Measurements from ENCODE around the gene NT5DC2. TPM values are rescaled to one million over a fixed set of nuclear protein-coding genes. Genes with fewer than 3 reads are reported as not detected.

NT5DC2 gene
- total RNA-seq, 1 experiment from 2014 or later, result 212 TPM

DNA sequence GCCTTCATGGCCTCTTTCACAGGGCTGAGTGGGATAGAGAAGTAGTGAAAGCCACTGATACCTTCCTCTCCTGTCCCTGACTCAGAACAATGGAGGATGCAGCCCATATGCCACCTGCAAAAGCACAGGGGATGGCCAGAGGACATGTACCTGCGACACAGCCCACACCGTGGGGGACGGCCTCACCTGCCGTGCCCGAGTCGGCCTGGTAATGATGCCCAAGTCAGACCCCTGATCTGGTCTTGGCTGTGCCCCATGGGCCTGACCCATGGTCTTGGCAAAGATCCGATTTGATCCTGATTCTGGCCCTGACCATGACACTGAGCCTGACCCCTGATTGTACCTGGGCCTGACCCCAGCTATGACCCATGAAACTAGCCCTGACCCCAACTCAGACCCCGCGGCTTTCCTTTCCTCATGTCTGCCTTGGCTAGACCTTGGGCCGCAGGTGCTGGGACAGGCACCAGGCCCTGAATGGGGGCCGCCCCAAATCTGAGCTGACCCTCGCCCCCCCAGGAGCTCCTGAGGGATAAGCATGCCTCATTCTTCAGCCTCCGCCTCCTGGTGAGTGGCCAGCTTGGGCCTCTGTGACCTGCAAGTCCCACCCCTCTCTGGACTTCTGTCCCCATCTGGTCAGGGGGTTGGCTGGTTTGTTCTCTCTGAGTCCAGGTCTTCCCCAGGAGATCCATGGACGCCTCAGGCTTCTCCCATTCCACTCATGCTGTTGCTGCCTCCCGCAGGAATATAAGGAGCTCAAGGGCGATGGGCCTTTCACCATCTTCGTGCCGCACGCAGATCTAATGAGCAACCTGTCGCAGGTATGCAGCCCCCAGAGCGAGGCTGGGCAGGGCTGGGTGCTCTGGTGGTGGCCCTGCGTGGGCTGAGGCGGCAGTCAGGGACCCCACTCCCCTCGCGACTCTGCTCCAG is 15.6 kb downstream of the NT5DC2 start:
- intact Hi-C loops (cut with micrococcal nuclease; ENCODE audit: unreplicated experiment), result no loop called here
- H3K4me3 Mint-ChIP-seq (ENCODE audit: unreplicated experiment), result peak overlapping the region; percentile 58
- H3K27me3 ChIP-seq (replicated peaks; ENCODE audit: control insufficient read depth, insufficient read depth, low read length), result no peaks in the 10 kb centered on the region
- H3K36me3 ChIP-seq (ENCODE audit: control insufficient read depth, insufficient read depth, low read length), result no peaks in the 10 kb centered on the region
- H3K9me3 Mint-ChIP-seq (ENCODE audit: unreplicated experiment), result no peaks in the 10 kb centered on the region
- CTCF ChIA-PET, result interaction anchor here (0.5 to 1.1 kb wide), 5 partner anchors 18 to 598 kb away, joined by 3 to 6 read pairs (median 3); partner anchors contain the start of gene UQCC5
- H3K36me3 Mint-ChIP-seq (ENCODE audit: insufficient read depth, unreplicated experiment), result no peaks in the 10 kb centered on the region
- DNase-seq, result peak in 1 of 2 experiments; percentile 23
- no peaks in the 10 kb centered on the region for H3K4me1 Mint-ChIP-seq (ENCODE audit: low read depth, unreplicated experiment)
- POLR2A ChIA-PET, result interaction anchor here (0.6 kb wide), 1 partner anchor 18 kb away, joined by 4 read pairs; the partner anchor contains the start of gene UQCC5
- TF ChIP-seq, protein P1, sequence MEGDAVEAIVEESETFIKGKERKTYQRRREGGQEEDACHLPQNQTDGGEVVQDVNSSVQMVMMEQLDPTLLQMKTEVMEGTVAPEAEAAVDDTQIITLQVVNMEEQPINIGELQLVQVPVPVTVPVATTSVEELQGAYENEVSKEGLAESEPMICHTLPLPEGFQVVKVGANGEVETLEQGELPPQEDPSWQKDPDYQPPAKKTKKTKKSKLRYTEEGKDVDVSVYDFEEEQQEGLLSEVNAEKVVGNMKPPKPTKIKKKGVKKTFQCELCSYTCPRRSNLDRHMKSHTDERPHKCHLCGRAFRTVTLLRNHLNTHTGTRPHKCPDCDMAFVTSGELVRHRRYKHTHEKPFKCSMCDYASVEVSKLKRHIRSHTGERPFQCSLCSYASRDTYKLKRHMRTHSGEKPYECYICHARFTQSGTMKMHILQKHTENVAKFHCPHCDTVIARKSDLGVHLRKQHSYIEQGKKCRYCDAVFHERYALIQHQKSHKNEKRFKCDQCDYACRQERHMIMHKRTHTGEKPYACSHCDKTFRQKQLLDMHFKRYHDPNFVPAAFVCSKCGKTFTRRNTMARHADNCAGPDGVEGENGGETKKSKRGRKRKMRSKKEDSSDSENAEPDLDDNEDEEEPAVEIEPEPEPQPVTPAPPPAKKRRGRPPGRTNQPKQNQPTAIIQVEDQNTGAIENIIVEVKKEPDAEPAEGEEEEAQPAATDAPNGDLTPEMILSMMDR (IDR thresholded peaks at IDR 0.05; ENCODE audit: insufficient read depth in 1 of 2, low read depth in 1 of 2, low read length in 1 of 2, severe bottlenecking in 1 of 2, unreplicated experiment in 1 of 2), result no peak
- no peak overlapping the region for H3K27ac Mint-ChIP-seq (ENCODE audit: unreplicated experiment)
- no TSS peak for BruUV-seq (replicated peaks)
- H3K4me1 ChIP-seq, result no peaks in the 10 kb centered on the region
- no peaks in the 10 kb centered on the region for H3K27me3 Mint-ChIP-seq (ENCODE audit: insufficient read depth, unreplicated experiment)
- peak overlapping the region; percentile 34 for H3K4me3 ChIP-seq (ENCODE audit: low read depth, low read length)
- H3K9me3 ChIP-seq, result no peaks in the 10 kb centered on the region

DNA sequence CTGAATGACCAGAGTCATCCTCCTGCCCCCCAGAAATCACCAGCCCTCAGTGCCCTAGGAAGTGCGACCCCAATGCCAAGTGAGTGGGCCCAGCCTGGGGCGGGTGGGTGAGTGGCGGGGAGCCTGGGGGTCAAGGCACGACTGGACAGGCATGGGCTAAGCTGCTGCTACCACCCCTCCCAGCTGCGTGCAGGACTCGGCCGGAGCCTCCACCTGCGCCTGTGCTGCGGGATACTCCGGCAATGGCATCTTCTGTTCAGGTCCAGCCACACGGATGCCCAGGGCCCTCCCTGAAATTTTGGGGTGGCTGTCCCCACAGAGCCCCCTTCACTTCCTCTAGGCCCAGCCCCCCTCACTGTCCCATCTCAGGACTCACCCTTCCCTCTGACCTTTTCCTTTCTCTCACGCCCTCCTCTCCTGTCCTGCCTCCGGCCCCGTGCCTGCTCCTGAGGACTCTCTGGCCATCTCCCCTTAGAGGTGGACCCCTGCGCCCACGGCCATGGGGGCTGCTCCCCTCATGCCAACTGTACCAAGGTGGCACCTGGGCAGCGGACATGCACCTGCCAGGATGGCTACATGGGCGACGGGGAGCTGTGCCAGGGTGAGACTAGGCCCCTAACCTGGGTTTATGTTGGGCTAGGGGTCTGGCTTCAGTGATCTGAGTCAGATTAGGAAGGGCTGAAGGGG is 17.0 kb downstream of the NT5DC2 start:
- BruUV-seq (replicated peaks), result no TSS peak
- H3K36me3 ChIP-seq (ENCODE audit: control insufficient read depth, insufficient read depth, low read length), result no peaks in the 10 kb centered on the region
- H3K27me3 Mint-ChIP-seq (ENCODE audit: insufficient read depth, unreplicated experiment), result no peaks in the 10 kb centered on the region
- TF ChIP-seq, protein P1 (IDR thresholded peaks at IDR 0.05; ENCODE audit: insufficient read depth in 1 of 2, low read depth in 1 of 2, low read length in 1 of 2, severe bottlenecking in 1 of 2, unreplicated experiment in 1 of 2), result no peak
- no peaks in the 10 kb centered on the region for H3K9me3 ChIP-seq
- H3K36me3 Mint-ChIP-seq (ENCODE audit: insufficient read depth, unreplicated experiment), result no peaks in the 10 kb centered on the region
- H3K4me1 Mint-ChIP-seq (ENCODE audit: low read depth, unreplicated experiment), result no peaks in the 10 kb centered on the region
- intact Hi-C loops (cut with micrococcal nuclease; ENCODE audit: unreplicated experiment), result no loop called here
- no peak for DNase-seq
- H3K4me1 ChIP-seq, result no peaks in the 10 kb centered on the region
- no peak overlapping the region for H3K27ac Mint-ChIP-seq (ENCODE audit: unreplicated experiment)
- H3K9me3 Mint-ChIP-seq (ENCODE audit: unreplicated experiment), result no peaks in the 10 kb centered on the region
- no peaks in the 10 kb centered on the region for H3K27me3 ChIP-seq (replicated peaks; ENCODE audit: control insufficient read depth, insufficient read depth, low read length)
- no peak overlapping the region for H3K4me3 Mint-ChIP-seq (ENCODE audit: unreplicated experiment)
- ChIA-PET POLR2A (no interaction called here), CTCF (no interaction called here)
- H3K4me3 ChIP-seq (ENCODE audit: low read depth, low read length), result no peak overlapping the region

DNA sequence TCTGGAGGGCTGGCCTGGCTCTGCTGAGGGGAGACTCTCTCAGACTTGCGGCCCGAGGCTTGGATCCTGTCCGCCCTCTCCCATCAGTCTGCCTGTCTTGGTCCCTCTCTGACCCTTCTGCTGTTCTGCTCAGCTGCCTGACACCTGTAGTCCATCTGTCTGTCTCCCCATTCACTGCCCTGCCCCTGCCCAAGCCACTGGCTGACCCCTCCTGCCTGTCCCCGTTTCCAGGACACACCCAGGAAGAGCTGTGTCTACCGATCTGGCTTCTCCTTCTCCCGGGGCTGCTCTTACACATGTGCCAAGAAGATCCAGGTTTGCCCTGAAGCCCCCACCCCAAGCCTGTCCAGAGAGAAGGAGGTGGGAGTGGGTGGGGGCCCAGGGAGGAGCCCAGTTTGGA is 18.5 kb downstream of the NT5DC2 start:
- no peaks in the 10 kb centered on the region for H3K4me1 Mint-ChIP-seq (ENCODE audit: low read depth, unreplicated experiment)
- TF ChIP-seq, protein P1 (IDR thresholded peaks at IDR 0.05; ENCODE audit: insufficient read depth in 1 of 2, low read depth in 1 of 2, low read length in 1 of 2, severe bottlenecking in 1 of 2, unreplicated experiment in 1 of 2), result no peak
- no peaks in the 10 kb centered on the region for H3K36me3 Mint-ChIP-seq (ENCODE audit: insufficient read depth, unreplicated experiment)
- BruUV-seq (replicated peaks), result no TSS peak
- ChIA-PET POLR2A (no interaction called here), CTCF (no interaction called here)
- Histone ChIP-seq H3K4me1 (no peaks in the 10 kb centered on the region), H3K27me3 (replicated peaks; ENCODE audit: control insufficient read depth, insufficient read depth, low read length) (no peaks in the 10 kb centered on the region), H3K9me3 (no peaks in the 10 kb centered on the region), H3K36me3 (ENCODE audit: control insufficient read depth, insufficient read depth, low read length) (no peaks in the 10 kb centered on the region), H3K4me3 (ENCODE audit: low read depth, low read length) (no peak overlapping the region)
- no peaks in the 10 kb centered on the region for H3K27me3 Mint-ChIP-seq (ENCODE audit: insufficient read depth, unreplicated experiment)
- intact Hi-C loops (cut with micrococcal nuclease; ENCODE audit: unreplicated experiment), result no loop called here
- no peak for DNase-seq
- no peak overlapping the region for H3K4me3 Mint-ChIP-seq (ENCODE audit: unreplicated experiment)
- no peak overlapping the region for H3K27ac Mint-ChIP-seq (ENCODE audit: unreplicated experiment)
- H3K9me3 Mint-ChIP-seq (ENCODE audit: unreplicated experiment), result no peaks in the 10 kb centered on the region

All from Caco-2 (cell line).